NCI-H2171 (cell line): ENCODE measurements around the gene NOP53.

Experiments
- DNase-seq: peaks from one replicate; lab custom pipeline; 2025; lab: John Stamatoyannopoulos, UW

The NOP53 gene

DNA sequence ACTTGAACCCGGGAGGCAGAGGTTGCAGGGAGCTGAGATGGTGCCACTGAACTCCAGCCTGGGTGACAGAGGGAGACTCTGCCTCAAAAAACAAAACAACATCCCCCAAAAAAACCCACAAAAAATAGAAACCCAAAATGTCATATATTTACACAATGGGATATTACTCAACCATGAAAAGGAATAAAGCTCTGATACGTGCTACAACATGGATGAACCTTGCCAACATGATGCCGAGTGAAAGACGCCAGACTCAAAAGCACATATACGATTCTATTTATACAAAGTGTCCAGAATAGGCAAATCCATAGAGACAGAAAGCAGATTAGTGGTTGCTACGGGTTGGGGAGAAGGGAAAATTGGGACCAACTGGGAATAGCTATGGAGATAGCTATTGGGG, 61.1 kb downstream of the NOP53 start:
- no peak for DNase-seq
